CD4-positive, alpha-beta T cell treated with Interleukin-15 for 4 hours (primary cell): ENCODE measurements around the gene NCBP3.
"Not testable (repeated sequence)": the region's sequence is repeated elsewhere in the genome, so short reads cannot be mapped to it uniquely, and the experiment has no call there.

Source experiments
- DNase-seq: peaks from one replicate; pipeline ENCODE4 v3.0.0-alpha.2; 2020; ENCODE audit warnings: low spot score

Gene NCBP3

DNA sequence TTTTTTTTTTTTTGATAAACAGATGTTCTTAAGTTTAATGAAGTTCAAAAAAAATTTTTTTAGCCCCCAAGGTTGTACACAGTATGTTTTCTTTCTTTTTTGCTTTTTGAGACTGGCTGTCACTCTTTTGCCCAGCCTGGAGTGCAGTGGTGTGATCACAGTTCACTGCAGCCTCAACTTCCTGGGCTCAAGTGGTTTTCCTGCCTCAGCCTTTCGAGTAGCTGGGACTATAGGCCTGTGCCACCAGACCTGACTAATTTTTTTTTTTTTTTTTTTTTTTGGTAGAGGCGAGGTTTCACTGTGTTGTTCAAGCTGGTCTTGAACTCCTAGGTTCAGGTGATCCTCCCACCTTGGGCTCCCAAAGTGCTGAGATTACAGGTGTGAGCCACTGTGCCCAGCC, 57.8 kb downstream of the NCBP3 start:
- DNase-seq = peak; percentile 60

DNA sequence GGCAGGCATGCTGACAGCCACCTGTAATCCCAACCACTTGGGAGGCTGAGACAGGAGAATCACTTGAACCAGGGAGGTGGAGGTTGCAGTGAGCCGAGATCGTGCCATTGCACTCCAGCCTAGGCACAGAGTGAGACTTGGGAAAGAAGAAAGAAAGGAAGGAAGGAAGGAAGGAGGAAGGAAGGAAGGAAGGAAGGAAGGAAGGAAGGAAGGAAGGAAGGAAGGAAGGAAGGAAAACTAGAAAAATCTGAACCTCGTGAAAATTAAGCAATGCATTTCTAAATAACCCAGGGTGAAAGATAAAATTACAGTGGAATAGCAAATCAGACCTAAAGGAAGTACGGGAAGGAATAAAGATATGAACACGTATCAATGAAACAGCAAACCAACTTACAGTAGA, 60.7 kb downstream of the NCBP3 start:
- not testable (repeated sequence) for DNase-seq

DNA sequence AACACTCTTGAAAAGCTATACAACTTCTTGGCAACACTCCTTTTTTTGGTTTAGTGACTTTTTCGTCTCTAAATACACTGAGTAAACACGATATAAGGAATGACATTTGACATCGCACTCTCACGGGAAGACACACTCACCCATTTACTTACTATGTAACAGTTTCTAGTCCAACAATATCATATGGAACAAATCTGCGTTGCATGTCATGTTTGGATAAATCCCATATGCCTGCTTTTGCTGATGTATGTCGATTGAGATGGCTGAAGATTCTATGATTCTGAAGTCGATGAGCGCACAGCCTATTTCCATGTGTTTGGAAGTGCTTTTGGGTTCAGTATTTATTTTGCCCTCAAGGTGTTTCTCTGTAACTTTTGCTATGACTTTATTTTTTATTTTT, 63.3 kb downstream of the NCBP3 start:
- DNase-seq = no peak

DNA sequence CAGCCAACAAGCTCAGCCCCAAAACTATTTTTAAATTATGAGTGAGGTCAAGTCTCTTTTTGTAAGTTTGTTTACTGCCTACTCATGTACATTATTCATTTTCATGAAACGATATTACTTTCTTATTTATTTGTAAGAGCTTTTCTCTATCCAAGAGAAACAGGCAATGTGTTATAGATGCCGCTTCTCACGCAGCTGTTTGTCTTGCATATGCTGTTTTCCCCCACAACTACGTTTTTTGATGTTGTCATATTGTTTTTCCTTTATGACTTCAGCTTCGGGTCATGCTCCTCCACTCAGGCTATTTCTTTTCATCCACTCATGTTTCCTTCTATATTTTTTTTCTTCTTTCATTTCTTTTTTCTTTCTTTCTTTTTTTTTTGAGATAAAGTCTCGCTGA, 65.1 kb downstream of the NCBP3 start:
- no peak for DNase-seq

DNA sequence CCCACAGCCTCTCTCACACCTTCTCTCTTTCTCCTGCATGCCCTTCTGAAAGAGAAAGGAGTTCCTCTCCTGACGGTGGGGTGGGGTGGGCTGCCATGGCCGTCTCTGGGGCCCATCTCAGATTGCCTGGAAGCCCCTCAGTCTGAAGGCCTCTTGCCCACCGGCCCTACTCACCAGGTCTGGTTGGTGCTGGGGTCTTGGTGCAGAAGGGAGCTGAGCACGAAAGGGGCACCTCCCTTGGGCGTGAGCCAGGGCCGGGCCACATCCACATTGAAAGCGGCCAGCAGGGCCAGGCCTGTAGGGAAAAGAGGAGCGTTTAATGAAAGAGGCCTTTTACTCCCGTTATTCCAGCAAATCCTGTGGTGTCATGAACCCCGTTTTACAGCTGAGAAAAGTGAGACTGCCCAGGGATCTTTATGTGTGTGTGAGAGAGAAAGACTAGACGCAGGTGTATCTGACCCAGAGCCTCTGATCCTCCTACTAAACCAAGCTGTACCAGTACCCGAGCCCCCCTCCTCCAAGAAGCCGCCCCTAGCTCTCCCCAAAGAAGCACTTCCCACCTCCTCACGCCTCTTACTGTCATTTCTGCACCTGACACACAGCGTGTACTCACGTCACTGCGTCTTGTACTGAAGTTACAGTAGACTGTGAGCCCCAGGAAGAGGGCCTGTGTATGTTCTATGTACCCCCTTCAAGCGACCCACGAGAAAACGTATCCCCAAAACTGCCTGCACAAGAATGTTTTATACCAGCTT, 68.5 kb downstream of the NCBP3 start:
- no peak for DNase-seq

DNA sequence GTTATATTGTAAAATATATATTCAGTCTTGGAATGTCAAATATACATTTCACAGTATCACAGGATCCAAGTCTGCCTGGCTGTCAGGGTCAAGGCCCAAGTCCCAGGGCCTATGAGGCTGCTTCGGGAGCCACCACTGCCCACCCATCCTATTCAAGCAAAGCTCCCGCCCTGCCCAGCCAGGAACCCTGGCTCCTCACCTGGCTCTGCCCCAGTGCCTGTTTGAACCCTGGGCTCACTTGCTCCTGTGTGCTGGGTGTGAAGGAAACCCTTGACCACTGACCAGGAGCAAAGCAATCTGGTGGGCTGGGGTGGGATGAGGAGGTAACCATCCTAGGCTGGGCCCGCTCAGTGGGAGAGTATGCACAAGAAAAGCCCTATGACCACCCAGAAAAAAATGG, 72.1 kb downstream of the NCBP3 start:
- DNase-seq = no peak

DNA sequence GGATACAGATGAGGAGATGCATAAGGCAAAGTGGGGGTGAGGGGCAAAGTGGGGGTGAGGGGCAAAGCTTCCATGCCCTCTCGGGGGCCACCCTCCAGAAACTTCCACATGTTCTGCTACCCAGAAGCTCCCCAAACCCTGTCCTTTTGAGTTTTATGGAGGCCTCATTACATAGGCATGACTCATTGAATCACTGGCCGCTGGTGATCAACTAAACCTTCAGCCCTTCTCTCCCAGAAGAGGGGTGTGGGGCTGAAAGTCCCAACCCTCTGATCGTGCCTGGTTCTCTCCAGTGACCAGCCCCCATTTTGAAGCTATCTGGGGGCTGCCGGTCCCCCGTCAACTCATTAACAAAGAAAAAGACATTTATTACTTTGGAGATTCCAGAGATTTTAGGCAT, 72.5 kb downstream of the NCBP3 start:
- DNase-seq = no peak

DNA sequence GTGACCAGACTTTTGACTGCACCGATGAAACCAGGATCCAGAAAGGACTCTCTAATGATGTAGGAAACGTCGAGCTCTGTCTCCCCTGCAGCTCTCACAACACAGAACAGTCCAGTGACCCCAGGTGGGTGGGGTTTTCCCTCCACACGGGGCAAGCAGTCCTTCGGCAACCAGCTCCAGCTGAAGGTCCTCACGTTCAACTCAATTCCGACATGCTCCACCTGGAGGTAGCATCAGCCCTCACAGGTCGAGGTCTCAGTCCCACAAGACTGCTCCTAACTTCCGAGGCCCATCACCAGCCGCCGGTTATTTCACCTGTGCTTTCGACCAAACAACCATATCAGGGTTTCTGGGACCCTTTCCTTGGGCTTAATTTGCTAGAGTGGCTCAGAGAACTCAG, 73.3 kb downstream of the NCBP3 start:
- no peak for DNase-seq

DNA sequence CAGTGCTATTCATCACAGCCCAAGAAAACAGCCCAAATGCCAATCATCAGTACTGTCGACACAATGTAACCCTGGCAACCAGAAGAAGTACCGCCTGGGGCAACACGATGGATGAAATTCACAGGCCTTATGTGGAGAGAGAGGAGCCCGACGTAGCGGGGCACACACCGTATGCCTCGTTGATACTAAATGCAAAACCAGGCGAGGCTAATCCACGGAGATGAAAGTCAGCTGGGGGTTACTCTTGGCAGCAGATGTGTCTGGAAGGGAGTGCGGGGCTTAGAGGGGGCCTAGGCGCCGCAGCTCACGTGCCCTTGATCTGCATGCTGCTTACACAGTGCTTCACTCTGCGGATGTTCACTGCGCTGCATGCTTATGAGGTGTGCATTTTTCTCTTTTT, 74.9 kb downstream of the NCBP3 start:
- no peak for DNase-seq

DNA sequence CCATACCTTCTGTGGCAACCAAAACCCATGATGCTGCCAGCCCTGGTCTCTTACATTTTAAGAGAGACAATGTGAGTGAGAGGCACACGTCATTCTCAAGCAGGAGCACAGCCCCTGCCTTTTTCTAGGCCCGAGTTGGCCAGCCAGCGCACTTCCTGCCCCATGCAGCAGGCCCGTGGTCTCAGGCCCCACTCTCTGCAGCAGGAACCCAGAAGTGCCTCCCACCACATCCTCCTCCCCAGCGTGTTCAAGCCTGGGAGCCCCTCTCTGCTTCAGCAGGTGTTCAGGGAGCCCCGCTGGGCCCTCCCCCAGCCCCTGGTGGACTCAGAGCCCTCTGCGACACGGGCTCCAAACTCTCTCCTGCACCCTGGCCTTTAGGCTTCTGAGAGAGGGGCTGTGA, 75.6 kb downstream of the NCBP3 start:
- DNase-seq = peak; percentile 30

DNA sequence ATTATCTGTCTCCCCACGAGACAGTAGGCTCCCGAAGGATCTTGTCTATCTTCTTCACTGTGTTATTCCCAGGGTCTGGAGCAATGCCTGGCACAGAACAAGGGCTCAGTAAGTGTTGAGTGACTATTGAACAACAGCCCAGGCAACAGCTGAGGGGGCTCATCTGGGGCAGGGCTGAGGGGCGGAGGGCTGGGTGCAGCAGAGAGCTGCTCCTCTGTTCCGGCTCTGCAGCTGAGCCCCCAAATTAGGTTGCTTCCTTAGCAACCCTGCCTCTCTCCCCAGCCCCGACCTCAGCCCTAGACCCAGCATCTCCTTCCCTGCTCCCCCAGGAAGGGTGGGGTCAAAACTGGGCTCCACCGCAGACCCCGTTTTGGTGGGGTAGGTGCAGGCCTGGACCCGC, 77.3 kb downstream of the NCBP3 start:
- no peak for DNase-seq

DNA sequence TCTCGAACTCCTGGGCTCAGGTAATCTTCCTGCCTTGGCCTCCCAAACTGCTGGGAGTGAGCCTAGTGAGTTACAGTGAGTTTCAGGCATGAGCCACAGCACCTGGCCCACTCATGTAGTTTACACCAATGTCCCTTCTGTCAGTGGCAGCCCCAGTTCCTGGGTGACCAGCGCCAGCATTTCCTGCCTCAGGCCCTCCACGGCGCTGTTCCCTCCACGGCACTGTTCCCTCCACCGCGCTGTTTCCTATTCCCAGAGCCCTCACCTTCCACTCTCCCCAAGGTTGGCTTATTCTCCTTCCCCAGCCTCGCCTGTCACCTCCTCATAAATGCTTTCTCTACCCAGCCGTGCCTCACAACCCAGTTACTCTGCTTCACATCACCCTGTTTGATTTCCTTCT, 77.7 kb downstream of the NCBP3 start:
- DNase-seq = no peak

DNA sequence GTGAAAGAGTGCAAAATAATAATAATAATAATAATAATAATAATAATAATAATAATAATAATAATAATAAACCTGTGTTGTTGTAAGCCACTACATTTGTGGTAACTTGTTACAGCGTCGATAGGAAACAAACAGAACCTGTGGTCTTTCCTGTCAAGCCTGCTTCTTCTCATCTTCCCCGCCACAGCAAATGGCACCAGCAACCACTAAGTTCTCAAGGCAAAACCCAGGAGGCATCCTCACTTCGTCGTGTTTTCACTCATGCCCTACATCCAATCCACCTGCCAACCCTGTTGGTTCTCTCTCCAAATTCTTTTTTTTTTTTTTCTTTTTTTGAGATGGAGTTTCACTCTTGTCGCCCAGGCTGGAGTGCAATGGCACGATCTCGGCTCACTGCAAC, 79.3 kb downstream of the NCBP3 start:
- no peak for DNase-seq

DNA sequence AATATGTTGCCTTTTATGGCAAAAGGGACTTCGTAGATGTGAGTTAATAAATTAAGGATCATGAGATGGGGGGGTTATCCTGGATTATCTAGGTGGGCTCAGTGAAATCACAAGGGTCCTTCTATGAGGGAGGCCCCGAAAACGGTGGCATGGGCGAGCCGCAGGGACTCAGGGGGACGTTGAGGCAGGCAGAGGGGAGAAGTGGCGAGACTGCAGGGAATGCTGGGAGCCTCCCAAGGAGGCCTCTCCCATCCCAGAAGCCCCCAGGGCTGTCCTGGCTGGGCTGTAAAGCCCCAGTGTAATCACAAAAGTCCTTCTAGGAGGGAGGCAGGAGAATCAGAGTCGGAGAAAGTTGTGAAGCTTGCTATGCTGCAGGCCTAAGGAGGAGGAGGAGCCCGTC, 80.1 kb downstream of the NCBP3 start:
- no peak for DNase-seq

DNA sequence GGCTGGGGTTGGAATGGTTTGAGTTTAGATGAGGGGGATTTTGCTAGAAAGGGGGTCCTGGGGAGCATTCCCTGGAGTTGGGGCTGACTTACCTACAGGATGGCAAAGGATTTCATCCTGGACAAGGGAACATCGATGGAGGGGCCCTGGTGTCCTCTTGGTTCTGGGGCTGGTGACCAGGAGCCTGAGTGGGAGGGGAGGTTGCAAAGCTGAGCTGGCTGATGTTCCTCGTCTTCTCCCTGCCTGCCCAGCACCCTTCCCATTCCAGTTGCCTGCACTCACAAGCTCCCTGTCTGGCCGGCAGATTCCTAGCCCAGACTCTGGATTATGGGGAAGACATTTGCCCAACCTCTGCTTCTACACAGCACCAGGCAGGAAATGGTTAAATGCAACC, 82.3 kb downstream of the NCBP3 start:
- DNase-seq = no peak

DNA sequence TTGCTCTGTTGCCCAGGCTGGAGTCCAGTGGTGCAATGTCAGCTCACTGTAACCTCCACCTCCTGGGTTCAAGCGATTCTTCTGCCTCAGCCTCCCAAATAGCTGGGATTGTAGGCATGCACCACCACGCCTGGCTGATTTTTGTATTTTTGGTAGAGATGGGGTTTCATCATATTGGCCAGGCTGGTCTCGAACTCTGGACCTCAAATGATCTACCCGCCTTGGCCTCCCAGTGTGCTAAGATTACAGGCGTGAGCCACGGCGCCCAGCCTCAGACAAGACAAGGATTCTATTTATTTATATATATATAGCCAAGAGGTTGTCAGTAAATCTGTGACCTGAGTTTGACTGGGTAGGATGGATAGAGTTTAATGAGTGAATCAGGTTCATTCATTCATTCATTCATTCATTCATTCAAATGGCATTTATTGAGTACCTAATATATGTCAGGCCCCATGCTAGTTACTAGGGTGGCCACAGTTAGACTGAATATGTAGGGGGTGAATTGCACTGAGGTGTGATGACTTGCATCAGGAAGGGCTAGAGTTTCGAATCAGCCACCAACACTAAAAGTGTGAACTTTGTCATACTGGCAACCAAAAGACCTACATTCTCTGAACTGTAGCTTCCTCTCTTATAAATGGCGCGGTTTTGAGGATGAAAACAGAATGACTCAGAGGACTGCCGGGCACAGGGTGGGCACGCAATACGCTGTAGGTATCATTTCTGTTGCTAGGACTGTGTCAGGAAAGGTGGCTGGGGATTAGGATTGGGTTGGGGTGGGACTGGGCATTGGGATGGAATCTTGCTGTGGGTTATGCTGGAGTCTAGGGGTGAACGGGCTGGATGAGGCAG, 82.9 kb downstream of the NCBP3 start:
- DNase-seq = peak; percentile 78

DNA sequence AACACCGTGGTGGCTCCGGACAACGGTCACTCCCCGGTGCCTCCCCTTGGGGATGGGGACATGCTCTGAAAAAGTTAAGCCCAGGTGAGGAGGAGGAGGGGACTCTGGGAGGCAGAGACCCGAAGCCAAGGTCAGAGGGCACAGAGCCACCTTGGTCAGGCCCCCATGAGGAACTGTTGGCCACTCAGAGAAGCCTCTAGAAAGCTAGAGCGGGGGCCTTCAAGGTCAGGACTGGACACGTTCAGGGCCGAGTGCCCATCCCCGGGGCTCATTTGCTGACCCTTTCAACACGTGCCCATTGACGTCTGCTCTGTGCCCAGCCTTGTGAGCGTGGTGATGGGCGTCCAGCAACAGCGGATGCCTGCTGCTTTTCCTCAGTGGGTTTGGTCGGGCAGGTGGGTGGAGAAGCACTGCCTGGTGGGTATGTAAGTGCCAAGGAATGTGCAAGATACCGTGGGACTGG, 84.1 kb downstream of the NCBP3 start:
- no peak for DNase-seq

DNA sequence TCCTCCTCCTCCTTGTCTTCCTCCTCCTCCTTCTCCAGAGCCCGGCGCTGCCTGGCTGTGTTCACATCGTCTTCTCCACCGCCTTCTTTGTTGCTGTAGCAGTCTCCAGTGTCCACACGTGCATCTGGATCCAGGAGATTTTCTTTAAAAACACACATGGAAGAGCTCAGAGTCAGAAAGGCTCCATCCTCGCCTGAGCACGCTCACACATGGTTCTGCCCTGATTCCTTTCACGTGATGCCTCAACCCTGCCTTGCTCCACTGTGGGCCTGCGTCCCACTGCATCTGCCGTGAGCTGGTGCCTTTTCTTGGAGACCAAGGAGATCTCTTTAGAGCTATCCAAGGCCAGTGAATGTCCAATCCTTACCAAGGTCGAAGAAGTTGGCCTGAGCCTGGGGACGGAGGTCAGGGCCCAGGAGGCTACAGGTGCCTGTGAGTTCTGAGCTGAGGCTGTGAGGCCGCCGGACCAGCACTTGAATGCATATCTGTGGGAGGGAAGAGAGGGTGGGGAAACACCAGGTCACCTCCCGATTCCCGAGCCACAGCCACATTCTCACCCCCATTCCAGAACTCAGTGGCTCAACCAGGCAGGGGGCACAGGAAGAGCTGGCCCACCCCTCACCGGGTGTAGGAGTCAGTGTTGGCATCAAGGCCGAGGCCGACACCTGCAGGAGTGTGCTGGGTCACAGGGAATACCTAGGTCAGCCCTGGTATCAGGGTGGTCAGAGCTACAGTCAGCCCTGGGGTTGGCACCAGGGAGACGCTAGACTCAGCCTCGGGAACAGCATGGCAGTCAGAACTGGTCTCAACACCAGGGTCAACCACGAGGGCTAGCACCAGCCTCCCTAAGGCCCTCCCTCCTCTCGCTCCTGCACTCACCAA, 84.8 kb downstream of the NCBP3 start:
- no peak for DNase-seq

DNA sequence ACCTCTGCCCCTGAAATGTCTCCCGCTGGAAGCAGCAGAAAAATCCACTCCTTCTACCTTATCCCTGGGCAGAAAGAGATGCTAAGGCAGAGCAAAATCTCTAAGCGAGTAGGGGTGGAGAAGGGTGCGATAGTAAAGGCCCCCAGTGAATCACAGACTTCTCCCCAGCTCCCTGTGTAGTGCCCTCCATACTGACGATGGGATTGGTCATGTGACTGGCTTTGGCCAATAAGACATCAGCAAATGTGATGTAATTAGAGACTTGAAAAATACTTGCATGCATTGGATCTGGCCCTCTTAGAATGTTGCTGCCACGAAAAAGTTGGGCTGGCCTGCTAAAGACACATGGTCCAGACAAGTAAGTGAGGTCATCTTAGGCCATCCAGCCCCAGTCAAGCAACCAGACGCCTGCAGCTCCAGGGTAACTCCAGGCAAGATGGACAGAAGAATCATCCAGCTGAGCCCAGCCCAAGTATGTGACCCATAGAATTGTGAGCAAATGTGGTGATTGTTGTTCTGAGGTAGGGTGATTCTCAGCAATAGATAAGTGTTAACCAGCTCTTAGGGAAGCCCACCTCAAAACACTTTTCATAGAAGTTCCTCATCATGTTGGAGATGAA, 86.3 kb downstream of the NCBP3 start:
- no peak for DNase-seq

DNA sequence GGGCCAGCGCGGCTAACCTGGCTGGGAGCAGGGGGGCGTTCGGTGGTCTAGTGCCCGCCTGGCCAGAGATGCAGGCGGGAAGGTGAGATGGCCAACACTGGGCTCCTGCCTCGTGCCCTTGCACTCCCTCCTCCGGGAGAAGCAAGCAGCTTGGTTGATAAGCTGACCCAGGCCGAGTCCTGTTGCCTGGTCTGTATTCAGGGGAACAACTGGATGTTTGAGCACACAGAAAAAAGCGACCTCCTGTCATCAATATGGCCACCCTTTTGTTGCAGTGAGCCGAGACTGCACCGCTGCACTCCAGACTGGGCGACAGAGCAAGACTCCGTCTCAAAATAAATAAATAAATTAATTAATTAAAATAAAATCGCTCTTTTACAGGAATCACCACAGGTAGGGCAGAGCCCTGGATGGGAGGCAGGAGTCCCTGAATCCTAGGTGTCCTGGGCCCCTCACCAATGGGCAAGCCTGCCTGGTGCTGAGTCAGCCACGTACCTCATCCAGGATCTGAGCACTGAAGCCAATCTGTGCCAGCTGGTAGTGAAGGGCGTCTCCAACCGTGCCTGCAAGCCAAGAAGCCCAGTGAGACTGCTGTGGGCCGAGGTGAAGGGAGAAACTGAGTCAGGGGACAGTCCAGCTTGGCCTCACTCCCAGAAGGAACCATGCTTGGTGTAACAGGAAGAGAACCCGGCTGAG, 90.6 kb downstream of the NCBP3 start:
- no peak for DNase-seq
